HEK293 (cell line): ENCODE measurements around the gene NSMCE1.
"Not testable (repeated sequence)": the region's sequence is repeated elsewhere in the genome, so short reads cannot be mapped to it uniquely, and the experiment has no call there.

Experiments used
- CTCF ChIA-PET: fragments of 350-600 bp; formaldehyde crosslinking; extraction: SDS; loops from one replicate; lab custom pipeline; 2021; ENCODE audit warnings: antibody characterized with exemption; lab: Yijun Ruan, JAX
- POLR2A ChIA-PET: fragments of 300-600 bp; formaldehyde crosslinking; extraction: SDS; loops from one replicate; lab custom pipeline; 2020; ENCODE audit warnings: antibody characterized with exemption, inconsistent platforms; lab: Yijun Ruan, JAX
- H3K27ac ChIP-seq: fragments of 200-500 bp; sonication (Bioruptor generic); 2 replicates; pipeline ENCODE4 v1.5.1; 2014; ENCODE audit warnings: low read depth, low read length, control low read depth, inconsistent platforms; ENCODE audit errors: extremely low read depth
- H3K36me3 ChIP-seq, 2 experiments: fragments of 200-500 bp in 1 of 2; sonication (Bioruptor generic) in 1 of 2; 1 replicate in 1 of 2; 2 replicates in 1 of 2; pipeline ENCODE4 v1.5.1; 2014 to 2017; ENCODE audit warnings: inconsistent platforms in 2 of 2, low read length in 2 of 2; ENCODE audit not compliant: control insufficient read depth in 2 of 2, insufficient read depth in 1 of 2
- H3K4me1 ChIP-seq: fragments of 200-500 bp; sonication (Bioruptor generic); 2 replicates; pipeline ENCODE4 v1.5.1; 2014; ENCODE audit warnings: mild to moderate bottlenecking, low read length, inconsistent platforms; ENCODE audit not compliant: control insufficient read depth, insufficient read depth
- H3K4me3 ChIP-seq: 2 replicates; pipeline ENCODE4 v1.5.1; 2011; ENCODE audit warnings: low read depth, mild to moderate bottlenecking, control low read depth, low read length, moderate library complexity
- H3K9me3 ChIP-seq: fragments of 200-500 bp; sonication (Bioruptor generic); 2 replicates; pipeline ENCODE4 v1.5.1; 2014; ENCODE audit warnings: low read depth, low read length, inconsistent platforms; ENCODE audit not compliant: control insufficient read depth, insufficient read depth
- FEZF1 ChIP-seq: fragments of 450-650 bp; formaldehyde crosslinking; IDR thresholded peaks from 2 replicates; pipeline ENCODE4 v1.5.1; 2016; ENCODE audit warnings: missing biosample characterization, missing genetic modification characterization
- KLF9 ChIP-seq: fragments of 450-650 bp; formaldehyde crosslinking; IDR thresholded peaks from 2 replicates; pipeline ENCODE4 v1.5.1; 2016; ENCODE audit warnings: missing biosample characterization, missing genetic modification characterization, low read depth
- SCRT2 ChIP-seq: fragments of 450-650 bp; formaldehyde crosslinking; IDR thresholded peaks from 2 replicates; pipeline ENCODE4 v1.5.1; 2016; ENCODE audit warnings: missing biosample characterization, missing genetic modification characterization
- SETDB1 ChIP-seq: IDR thresholded peaks from one replicate; pipeline ENCODE4 v1.6.1; 2017; ENCODE audit warnings: mild to moderate bottlenecking, low read length, moderate library complexity, mixed read lengths; ENCODE audit not compliant: insufficient read length
- SP7 ChIP-seq: fragments of 450-650 bp; formaldehyde crosslinking; IDR thresholded peaks from 2 replicates; pipeline ENCODE4 v1.5.1; 2016; ENCODE audit warnings: missing biosample characterization, missing genetic modification characterization
- ZBTB17 ChIP-seq: fragments of 450-650 bp; formaldehyde crosslinking; IDR thresholded peaks from 2 replicates; pipeline ENCODE4 v1.5.1; 2016; ENCODE audit warnings: missing biosample characterization, missing genetic modification characterization
- ZEB2 ChIP-seq: fragments of 450-650 bp; formaldehyde crosslinking; IDR thresholded peaks from 2 replicates; pipeline ENCODE4 v1.5.1; 2016; ENCODE audit warnings: missing biosample characterization, missing genetic modification characterization
- ZFP69B ChIP-seq: fragments of 450-650 bp; formaldehyde crosslinking; IDR thresholded peaks from 2 replicates; pipeline ENCODE4 v1.5.1; 2016; ENCODE audit warnings: missing biosample characterization, missing genetic modification characterization
- ZNF112 ChIP-seq: fragments of 450-650 bp; formaldehyde crosslinking; IDR thresholded peaks from 2 replicates; pipeline ENCODE4 v1.5.0; 2017; ENCODE audit warnings: missing biosample characterization, missing genetic modification characterization
- ZNF146 ChIP-seq: fragments of 450-650 bp; formaldehyde crosslinking; IDR thresholded peaks from 2 replicates; pipeline ENCODE4 v1.5.1; 2016; ENCODE audit warnings: missing biosample characterization, missing genetic modification characterization
- ZNF157 ChIP-seq: fragments of 450-650 bp; formaldehyde crosslinking; IDR thresholded peaks from 2 replicates; pipeline ENCODE4 v1.5.1; 2016; ENCODE audit warnings: missing biosample characterization, missing genetic modification characterization
- ZNF785 ChIP-seq: fragments of 450-650 bp; formaldehyde crosslinking; IDR thresholded peaks from 2 replicates; pipeline ENCODE4 v1.5.1; 2016; ENCODE audit warnings: missing biosample characterization, missing genetic modification characterization
- ZNF843 ChIP-seq: fragments of 450-650 bp; formaldehyde crosslinking; IDR thresholded peaks from 2 replicates; pipeline ENCODE4 v1.5.1; 2016; ENCODE audit warnings: missing biosample characterization, missing genetic modification characterization
- TF ChIP-seq, protein P1 (sequence below): fragments of 450-650 bp; formaldehyde crosslinking; IDR thresholded peaks from 2 replicates; pipeline ENCODE4 v1.5.1; 2017; ENCODE audit warnings: missing biosample characterization, mild to moderate bottlenecking, missing genetic modification characterization, moderate library complexity
- TF ChIP-seq, protein P2 (sequence below): fragments of 450-650 bp; formaldehyde crosslinking; IDR thresholded peaks from 2 replicates; pipeline ENCODE4 v1.5.1; 2016; ENCODE audit warnings: missing biosample characterization, missing genetic modification characterization
- TF ChIP-seq, protein P3 (sequence below): IDR thresholded peaks from 2 replicates; pipeline ENCODE4 v1.6.1; 2011; ENCODE audit warnings: mild to moderate bottlenecking, low read depth, low read length, borderline replicate concordance
- TF ChIP-seq, protein P4 (sequence below): fragments of 450-650 bp; formaldehyde crosslinking; IDR thresholded peaks from 2 replicates; pipeline ENCODE4 v1.5.1; 2016; ENCODE audit warnings: missing biosample characterization, missing genetic modification characterization, borderline replicate concordance

Gene NSMCE1

DNA sequence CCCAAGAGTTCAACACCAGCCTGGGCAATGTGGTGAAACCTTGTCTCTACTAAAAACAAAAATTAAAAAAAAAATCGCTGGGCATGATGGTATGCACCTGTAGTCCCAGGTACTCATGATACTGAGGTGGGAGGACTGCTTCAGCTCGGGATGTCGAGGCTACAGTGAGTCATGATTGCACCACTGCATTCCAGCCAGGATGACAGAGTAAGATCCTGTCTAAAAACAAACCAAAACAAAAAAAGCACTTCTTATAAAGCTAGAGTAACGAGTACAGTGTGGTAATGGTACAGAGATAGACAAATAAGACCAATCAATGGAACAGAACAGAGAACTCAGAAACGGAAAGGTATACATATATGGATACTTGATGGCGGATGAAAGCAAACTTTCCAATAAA, 4.4 kb downstream of the NSMCE1 start:
- H3K4me3 ChIP-seq: no peak overlapping the region
- CTCF ChIA-PET: interaction anchor here (0.7 kb wide), 1 partner anchor 143 kb away, joined by 3 read pairs; no protein-coding TSS in a partner anchor
- no peaks in the 10 kb centered on the region for H3K9me3 ChIP-seq
- H3K27ac ChIP-seq: no peak overlapping the region
- peak; percentile 35; the same call in 1 of the 2 replicates for TF ChIP-seq ZEB2 (tag by site-specific recombination)
- TF ChIP-seq SP7 (tag by site-specific recombination): 0 out of 2 replicates have a peak, but pooled peaks have one; percentile 34
- TF ChIP-seq ZNF157 (tag by site-specific recombination): no peak
- peak; percentile 66 for TF ChIP-seq ZBTB17 (tag by site-specific recombination)
- POLR2A ChIA-PET: interaction anchor here (1.0 kb wide), 1 partner anchor 21 kb away, joined by 3 read pairs; no protein-coding TSS in a partner anchor
- H3K4me1 ChIP-seq: no peaks in the 10 kb centered on the region
- no peaks in the 10 kb centered on the region for H3K36me3 ChIP-seq

DNA sequence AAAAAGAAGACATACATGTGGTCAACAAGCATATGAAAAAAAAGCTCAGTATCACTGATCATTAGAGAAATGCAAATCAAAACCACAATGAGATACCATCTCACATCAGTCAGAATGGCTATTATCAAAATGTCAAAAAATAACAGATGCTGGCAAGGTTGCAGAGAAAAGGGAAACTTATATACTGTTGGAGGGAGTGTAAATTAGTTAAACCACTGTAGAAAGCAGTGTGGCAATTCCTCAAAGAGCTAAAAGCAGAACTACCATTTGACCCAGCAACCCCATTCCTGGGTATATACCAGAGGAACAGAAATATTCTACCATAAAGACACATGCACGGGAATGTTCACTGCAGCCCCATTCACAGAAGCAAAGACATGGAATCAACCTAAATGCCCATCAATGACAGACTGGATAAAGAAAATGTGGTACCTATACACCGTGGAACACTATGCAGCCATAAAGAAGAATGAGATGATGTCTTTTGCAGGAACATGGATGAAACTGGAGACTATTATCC, 5.6 kb downstream of the NSMCE1 start:
- TF ChIP-seq ZNF146 (tag by site-specific recombination): peak; percentile 90
- H3K4me1 ChIP-seq, H3K9me3 ChIP-seq, H3K36me3 ChIP-seq, H3K4me3 ChIP-seq, H3K27ac ChIP-seq, POLR2A ChIA-PET: not testable (repeated sequence)
- CTCF ChIA-PET: interaction anchor here (0.6 kb wide), 1 partner anchor 28 kb away, joined by 3 read pairs; no protein-coding TSS in a partner anchor

DNA sequence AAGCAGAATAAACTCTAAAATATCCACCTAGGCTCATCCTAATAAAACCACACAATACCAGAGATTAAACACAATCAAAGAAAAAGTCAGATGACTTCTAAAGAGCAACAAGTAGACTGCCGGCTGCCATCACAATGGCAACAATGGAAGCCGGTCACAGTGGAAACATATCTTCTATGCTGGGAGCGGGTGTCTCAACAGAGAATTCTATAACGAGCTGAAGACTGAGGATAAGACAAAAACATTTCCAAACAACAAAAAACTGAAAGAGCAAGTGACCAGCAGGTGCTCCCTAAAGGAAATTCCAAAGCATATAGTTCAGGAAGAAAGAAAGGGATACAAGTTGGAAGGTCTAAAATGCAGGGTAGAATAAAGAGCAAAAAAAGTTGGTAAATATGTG, 8.9 kb downstream of the NSMCE1 start:
- H3K36me3 ChIP-seq: peaks cover 0 to 26% of the 10 kb centered on the region in 2 experiments
- H3K4me3 ChIP-seq: no peak overlapping the region
- no peaks in the 10 kb centered on the region for H3K4me1 ChIP-seq
- CTCF ChIA-PET: no interaction called here
- no peak overlapping the region for H3K27ac ChIP-seq
- TF ChIP-seq ZFP69B (tag by site-specific recombination): no peak
- peak; percentile 31; the same call in 1 of the 2 replicates for TF ChIP-seq SCRT2 (tag by site-specific recombination)
- POLR2A ChIA-PET: no interaction called here
- no peaks in the 10 kb centered on the region for H3K9me3 ChIP-seq

DNA sequence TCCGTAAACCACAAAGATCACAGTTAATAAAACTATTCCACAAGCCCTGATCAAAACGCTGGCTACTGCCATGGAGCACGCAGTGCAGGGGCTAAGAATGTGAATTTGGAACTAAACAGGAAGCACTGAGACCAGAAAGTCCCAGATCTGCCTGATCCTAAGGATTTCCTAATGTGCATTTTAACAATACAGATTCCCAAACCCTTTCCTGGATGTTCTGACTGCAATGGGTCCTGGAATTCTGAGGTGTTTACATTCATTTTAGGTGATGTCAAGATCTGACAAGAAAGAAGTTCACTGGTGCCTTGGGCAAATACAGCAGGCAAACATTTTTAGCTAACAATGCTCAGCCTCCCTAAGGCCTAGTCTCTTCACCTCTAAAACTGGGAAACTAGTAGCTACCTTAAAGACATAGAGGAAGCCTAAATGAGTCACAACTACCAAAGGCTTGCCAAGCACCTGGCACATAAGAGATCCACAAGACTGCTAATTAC, 10.3 kb downstream of the NSMCE1 start:
- H3K4me3 ChIP-seq: no peak overlapping the region
- ChIA-PET CTCF (interaction anchor here (1.1 kb wide), 1 partner anchor 110 kb away, joined by 3 read pairs; no protein-coding TSS in a partner anchor), POLR2A (no interaction called here)
- no peak overlapping the region for H3K27ac ChIP-seq
- no peaks in the 10 kb centered on the region for H3K9me3 ChIP-seq
- no peaks in the 10 kb centered on the region for H3K4me1 ChIP-seq
- H3K36me3 ChIP-seq: peaks cover 0 to 26% of the 10 kb centered on the region in 2 experiments
- TF ChIP-seq FEZF1 (no peak), ZNF843 (no peak), ZNF785 (no peak), KLF9 (no peak), ZNF112 (tag by site-specific recombination) (no peak), SETDB1 (no peak)
- TF ChIP-seq, protein P1, sequence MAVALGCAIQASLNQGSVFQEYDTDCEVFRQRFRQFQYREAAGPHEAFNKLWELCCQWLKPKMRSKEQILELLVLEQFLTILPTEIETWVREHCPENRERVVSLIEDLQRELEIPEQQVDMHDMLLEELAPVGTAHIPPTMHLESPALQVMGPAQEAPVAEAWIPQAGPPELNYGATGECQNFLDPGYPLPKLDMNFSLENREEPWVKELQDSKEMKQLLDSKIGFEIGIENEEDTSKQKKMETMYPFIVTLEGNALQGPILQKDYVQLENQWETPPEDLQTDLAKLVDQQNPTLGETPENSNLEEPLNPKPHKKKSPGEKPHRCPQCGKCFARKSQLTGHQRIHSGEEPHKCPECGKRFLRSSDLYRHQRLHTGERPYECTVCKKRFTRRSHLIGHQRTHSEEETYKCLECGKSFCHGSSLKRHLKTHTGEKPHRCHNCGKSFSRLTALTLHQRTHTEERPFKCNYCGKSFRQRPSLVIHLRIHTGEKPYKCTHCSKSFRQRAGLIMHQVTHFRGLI: no peak
- TF ChIP-seq, protein P2, sequence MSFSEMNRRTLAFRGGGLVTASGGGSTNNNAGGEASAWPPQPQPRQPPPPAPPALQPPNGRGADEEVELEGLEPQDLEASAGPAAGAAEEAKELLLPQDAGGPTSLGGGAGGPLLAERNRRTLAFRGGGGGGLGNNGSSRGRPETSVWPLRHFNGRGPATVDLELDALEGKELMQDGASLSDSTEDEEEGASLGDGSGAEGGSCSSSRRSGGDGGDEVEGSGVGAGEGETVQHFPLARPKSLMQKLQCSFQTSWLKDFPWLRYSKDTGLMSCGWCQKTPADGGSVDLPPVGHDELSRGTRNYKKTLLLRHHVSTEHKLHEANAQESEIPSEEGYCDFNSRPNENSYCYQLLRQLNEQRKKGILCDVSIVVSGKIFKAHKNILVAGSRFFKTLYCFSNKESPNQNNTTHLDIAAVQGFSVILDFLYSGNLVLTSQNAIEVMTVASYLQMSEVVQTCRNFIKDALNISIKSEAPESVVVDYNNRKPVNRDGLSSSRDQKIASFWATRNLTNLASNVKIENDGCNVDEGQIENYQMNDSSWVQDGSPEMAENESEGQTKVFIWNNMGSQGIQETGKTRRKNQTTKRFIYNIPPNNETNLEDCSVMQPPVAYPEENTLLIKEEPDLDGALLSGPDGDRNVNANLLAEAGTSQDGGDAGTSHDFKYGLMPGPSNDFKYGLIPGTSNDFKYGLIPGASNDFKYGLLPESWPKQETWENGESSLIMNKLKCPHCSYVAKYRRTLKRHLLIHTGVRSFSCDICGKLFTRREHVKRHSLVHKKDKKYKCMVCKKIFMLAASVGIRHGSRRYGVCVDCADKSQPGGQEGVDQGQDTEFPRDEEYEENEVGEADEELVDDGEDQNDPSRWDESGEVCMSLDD (tag by site-specific recombination): no peak
- TF ChIP-seq, protein P3, sequence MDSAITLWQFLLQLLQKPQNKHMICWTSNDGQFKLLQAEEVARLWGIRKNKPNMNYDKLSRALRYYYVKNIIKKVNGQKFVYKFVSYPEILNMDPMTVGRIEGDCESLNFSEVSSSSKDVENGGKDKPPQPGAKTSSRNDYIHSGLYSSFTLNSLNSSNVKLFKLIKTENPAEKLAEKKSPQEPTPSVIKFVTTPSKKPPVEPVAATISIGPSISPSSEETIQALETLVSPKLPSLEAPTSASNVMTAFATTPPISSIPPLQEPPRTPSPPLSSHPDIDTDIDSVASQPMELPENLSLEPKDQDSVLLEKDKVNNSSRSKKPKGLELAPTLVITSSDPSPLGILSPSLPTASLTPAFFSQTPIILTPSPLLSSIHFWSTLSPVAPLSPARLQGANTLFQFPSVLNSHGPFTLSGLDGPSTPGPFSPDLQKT: no peak
- TF ChIP-seq, protein P4, sequence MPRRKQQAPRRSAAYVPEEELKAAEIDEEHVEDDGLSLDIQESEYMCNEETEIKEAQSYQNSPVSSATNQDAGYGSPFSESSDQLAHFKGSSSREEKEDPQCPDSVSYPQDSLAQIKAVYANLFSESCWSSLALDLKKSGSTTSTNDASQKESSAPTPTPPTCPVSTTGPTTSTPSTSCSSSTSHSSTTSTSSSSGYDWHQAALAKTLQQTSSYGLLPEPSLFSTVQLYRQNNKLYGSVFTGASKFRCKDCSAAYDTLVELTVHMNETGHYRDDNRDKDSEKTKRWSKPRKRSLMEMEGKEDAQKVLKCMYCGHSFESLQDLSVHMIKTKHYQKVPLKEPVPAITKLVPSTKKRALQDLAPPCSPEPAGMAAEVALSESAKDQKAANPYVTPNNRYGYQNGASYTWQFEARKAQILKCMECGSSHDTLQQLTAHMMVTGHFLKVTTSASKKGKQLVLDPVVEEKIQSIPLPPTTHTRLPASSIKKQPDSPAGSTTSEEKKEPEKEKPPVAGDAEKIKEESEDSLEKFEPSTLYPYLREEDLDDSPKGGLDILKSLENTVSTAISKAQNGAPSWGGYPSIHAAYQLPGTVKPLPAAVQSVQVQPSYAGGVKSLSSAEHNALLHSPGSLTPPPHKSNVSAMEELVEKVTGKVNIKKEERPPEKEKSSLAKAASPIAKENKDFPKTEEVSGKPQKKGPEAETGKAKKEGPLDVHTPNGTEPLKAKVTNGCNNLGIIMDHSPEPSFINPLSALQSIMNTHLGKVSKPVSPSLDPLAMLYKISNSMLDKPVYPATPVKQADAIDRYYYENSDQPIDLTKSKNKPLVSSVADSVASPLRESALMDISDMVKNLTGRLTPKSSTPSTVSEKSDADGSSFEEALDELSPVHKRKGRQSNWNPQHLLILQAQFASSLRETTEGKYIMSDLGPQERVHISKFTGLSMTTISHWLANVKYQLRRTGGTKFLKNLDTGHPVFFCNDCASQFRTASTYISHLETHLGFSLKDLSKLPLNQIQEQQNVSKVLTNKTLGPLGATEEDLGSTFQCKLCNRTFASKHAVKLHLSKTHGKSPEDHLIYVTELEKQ (tag by site-specific recombination): no peak
